GM12801 (cell line): ENCODE data around the gene NLGN4X.

Experiments used
- CTCF ChIP-seq: IDR thresholded peaks from one replicate; pipeline ENCODE4 v1.5.1; 2011; ENCODE audit warnings: control low read depth; ENCODE audit not compliant: insufficient read length; ENCODE audit errors: extremely low read depth

Gene NLGN4X

GRCh38 chrX:6226596-6227452 lies 1.8 kb downstream of the NLGN4X start:
- no peak for TF ChIP-seq CTCF

- no peak for TF ChIP-seq CTCF
These were observed 2.6 kb downstream of the NLGN4X start for GRCh38 chrX:6225911-6226595.

GRCh38 chrX:6225288-6225910 lies 3.3 kb downstream of the NLGN4X start:
- TF ChIP-seq CTCF, result no peak

- TF ChIP-seq CTCF, result no peak
These were observed 5.2 kb downstream of the NLGN4X start for GRCh38 chrX:6223516-6223915.

- TF ChIP-seq CTCF, result no peak
These were observed 18.4 kb downstream of the NLGN4X start for GRCh38 chrX:6210230-6210629.

- TF ChIP-seq CTCF, result no peak
These were observed 25.0 kb downstream of the NLGN4X start for GRCh38 chrX:6203462-6204215.

- TF ChIP-seq CTCF, result no peak
These were observed 29.2 kb downstream of the NLGN4X start for GRCh38 chrX:6199486-6199885.
